Astrocyte of the spinal cord (primary cell): ENCODE results near the gene RUFY1.

Experiments
- DNase-seq: peaks from one replicate; pipeline ENCODE4 v3.0.0; 2011; ENCODE audit warnings: low read depth, low spot score
- H3K4me3 ChIP-seq: 2 replicates; pipeline ENCODE4 v1.5.1; 2011; ENCODE audit warnings: low read depth, mild to moderate bottlenecking, low read length, moderate library complexity
- in situ Hi-C: cut with HindIII; loops from 2 replicates; pipeline ENCODE4 v1.10.0; 2017; ENCODE audit warnings: low sequenced_read_pairs
- TF ChIP-seq, protein P1 (sequence below): IDR thresholded peaks from 2 replicates; pipeline ENCODE4 v1.5.1; 2012; ENCODE audit warnings: low read depth, mild to moderate bottlenecking, low read length, inconsistent platforms

Gene RUFY1

DNA sequence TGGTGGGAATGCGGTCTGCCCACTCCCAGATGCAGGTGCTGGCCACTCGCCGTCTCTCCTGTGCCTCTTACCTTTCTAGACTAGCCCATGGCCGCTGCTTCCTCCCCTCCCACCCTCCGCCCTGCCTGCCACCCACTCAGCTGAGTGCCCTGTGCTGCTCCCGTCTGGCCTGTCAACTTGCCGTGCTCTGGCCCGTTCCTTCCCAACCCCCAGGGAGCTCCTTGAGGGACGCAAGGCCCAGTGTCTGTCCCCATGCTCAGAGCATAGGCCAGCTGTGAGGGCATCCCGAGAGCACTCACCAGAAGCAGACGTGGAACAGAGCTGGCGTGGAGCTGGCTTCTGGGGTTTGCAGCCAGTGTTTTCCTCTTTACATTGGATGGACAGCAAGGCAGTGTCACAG, 53.0 kb downstream of the RUFY1 start:
- H3K4me3 ChIP-seq = no peak overlapping the region
- DNase-seq = no peak
- TF ChIP-seq, protein P1, sequence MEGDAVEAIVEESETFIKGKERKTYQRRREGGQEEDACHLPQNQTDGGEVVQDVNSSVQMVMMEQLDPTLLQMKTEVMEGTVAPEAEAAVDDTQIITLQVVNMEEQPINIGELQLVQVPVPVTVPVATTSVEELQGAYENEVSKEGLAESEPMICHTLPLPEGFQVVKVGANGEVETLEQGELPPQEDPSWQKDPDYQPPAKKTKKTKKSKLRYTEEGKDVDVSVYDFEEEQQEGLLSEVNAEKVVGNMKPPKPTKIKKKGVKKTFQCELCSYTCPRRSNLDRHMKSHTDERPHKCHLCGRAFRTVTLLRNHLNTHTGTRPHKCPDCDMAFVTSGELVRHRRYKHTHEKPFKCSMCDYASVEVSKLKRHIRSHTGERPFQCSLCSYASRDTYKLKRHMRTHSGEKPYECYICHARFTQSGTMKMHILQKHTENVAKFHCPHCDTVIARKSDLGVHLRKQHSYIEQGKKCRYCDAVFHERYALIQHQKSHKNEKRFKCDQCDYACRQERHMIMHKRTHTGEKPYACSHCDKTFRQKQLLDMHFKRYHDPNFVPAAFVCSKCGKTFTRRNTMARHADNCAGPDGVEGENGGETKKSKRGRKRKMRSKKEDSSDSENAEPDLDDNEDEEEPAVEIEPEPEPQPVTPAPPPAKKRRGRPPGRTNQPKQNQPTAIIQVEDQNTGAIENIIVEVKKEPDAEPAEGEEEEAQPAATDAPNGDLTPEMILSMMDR = no peak
- in situ Hi-C loops = no loop called here

DNA sequence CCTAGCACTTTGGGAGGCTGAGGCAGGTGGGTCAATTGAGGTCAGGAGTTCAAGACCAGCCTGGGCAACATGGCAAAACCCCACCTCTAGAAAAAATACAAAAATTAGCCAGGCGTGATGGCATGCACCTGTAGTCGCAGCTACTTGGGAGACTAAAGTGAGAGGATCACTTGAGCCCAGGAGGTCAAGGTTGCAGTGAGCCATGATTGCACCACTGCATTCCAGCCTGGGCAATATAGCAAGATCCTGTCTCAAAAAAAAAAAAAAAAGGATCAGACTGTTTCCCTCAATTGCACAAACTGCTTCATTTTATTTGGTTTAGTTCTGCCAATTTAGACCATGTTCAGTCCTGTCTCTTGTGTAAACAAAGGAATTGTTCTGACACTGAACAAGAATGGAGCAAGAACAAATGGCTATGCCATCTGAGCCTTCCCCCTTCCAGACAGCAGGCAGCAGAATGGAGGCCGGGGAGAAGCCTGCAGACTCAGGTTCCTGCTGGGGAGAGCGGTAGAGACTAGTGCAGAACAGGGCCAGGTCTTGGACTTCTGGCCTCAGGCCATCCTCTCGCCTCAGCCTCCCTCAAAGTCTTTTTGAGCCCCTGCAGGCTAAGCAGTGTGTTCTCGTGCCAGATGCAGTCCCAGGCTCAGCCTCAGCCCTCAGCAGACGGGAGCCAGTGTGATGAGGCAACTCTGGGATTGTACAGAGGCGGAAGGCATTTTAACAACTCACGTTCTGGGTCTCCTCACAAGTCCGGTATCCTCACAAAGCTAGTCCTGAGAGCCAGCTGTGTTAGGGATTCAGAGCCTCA, 54.9 kb downstream of the RUFY1 start:
- DNase-seq = no peak
- TF ChIP-seq, protein P1 = no peak
- no peak overlapping the region for H3K4me3 ChIP-seq
- in situ Hi-C loops = no loop called here

DNA sequence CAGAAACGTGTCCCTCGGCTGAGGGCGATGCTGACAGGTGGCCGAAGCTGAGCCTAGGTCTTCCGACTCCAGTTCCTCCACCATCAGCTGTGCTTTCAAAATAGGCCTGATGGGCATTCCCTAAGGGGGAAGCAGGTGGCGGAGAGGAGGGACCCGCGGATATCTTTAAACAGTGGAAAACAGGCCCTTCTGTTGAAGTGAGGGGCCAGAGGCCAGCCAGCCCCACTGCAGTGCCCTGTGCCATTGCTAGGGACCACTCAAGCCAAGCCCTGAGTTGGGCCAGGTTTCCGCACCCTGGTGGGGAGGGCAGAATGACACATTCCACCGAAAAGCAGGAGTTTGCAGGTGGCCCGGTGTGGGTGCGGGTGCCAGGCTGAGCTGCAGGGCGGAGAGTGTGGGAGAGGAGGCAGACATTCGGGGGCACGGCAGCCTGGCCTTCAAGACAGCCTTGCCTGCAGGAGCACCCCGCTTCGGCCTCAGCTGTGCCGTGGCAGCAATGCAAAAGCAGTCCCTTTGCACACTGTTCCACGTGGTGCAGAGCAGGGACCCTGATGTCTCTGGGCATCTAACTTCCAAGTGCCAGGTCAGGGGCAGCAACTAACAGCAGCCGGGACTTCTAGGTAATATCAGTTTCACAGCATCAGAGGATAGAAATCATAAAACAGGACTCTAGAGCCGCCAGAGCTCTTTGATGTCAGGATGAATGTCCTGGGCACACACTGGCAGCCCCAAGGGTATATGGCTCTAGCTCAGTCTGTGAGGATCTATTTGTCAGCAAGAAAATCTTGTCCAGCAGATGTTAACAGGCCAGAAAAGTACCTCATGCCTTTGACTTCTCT, 55.9 kb downstream of the RUFY1 start:
- in situ Hi-C loops = no loop called here
- DNase-seq = no peak
- TF ChIP-seq, protein P1 = no peak

DNA sequence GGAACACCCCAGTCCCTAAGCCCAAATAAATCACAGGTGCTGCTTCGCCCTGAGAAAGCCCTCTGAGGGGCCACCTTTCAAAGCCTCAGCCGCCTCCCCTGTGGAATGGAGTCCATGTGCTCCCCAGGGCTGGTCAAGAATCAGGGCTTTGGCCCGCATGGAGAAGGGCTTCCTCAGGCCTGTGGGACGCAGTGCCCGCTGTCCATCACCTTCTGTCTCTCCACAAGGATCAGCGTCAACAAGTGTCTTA, 56.5 kb downstream of the RUFY1 start:
- in situ Hi-C loops = no loop called here
- no peak overlapping the region for H3K4me3 ChIP-seq
- DNase-seq = no peak
- TF ChIP-seq, protein P1 = no peak

More for the DNA sequence above, 55.9 kb downstream of the RUFY1 start:
- H3K4me3 ChIP-seq = no peak overlapping the region

GRCh38 chr5:179607160-179607931, 57.0 kb downstream of the RUFY1 start:
- no peak overlapping the region for H3K4me3 ChIP-seq
- TF ChIP-seq, protein P1 = no peak
- DNase-seq = no peak
- in situ Hi-C loops = no loop called here

GRCh38 chr5:179608131-179608581, 57.8 kb downstream of the RUFY1 start:
- H3K4me3 ChIP-seq = no peak overlapping the region
- no peak for DNase-seq
- in situ Hi-C loops = no loop called here
- TF ChIP-seq, protein P1 = no peak
